K562 (cell line): ENCODE measurements around the gene SLC39A7. TPM values are rescaled to one million over a fixed set of nuclear protein-coding genes. Genes with fewer than 3 reads are reported as not detected.

Experiments
- JUN ChIP-seq, 2 experiments: sonication (generic) in 1 of 2; formaldehyde crosslinking in 1 of 2; IDR thresholded peaks; 2 replicates each; pipeline versions ENCODE4 v1.6.1 to v1.8.0; 2012 to 2022; ENCODE audit warnings: borderline replicate concordance in 2 of 2, mild to moderate bottlenecking in 2 of 2, improper control_type of control experiment in 1 of 2, low read depth in 1 of 2, low read length in 1 of 2, missing genetic modification reagents in 1 of 2
- KDM4B ChIP-seq, 2 experiments: fragments of 450-650 bp in 1 of 2; sonication (generic) in 1 of 2; IDR thresholded peaks; 2 replicates each; pipeline ENCODE4 v1.6.1; 2016 to 2017; ENCODE audit warnings: borderline replicate concordance in 2 of 2, antibody characterized with exemption in 1 of 2, low read depth in 1 of 2, mild to moderate bottlenecking in 1 of 2
- PHB2 ChIP-seq: fragments of 450-650 bp; IDR thresholded peaks from 2 replicates; pipeline ENCODE4 v1.6.1; 2017; ENCODE audit warnings: low read depth
- RHOXF2B ChIP-seq: fragments of 250-450 bp; sonication (Bioruptor Pico); conservative IDR thresholded peaks from 2 replicates; pipeline ENCODE4 v1.5.1; 2021
- SIN3B ChIP-seq: fragments of 450-650 bp; IDR thresholded peaks from 2 replicates; pipeline ENCODE4 v1.6.1; 2017; ENCODE audit warnings: low read depth, mild to moderate bottlenecking, moderate library complexity
- SNIP1 ChIP-seq: fragments of 450-650 bp; IDR thresholded peaks from 2 replicates; pipeline ENCODE4 v1.7.1; 2017; ENCODE audit warnings: low read depth, mild to moderate bottlenecking
- TAL1 ChIP-seq: fragments of 450-650 bp; IDR thresholded peaks from 2 replicates; pipeline ENCODE4 v1.6.1; 2016; ENCODE audit warnings: mild to moderate bottlenecking
- TCFL5 ChIP-seq: fragments of 250-450 bp; sonication (Bioruptor Pico); conservative IDR thresholded peaks from 2 replicates; pipeline ENCODE4 v1.6.1; 2021; ENCODE audit warnings: mild to moderate bottlenecking, moderate library complexity, matching md5 sums
- WHSC1 ChIP-seq: IDR thresholded peaks from one replicate; pipeline ENCODE4 v1.6.1; 2012; ENCODE audit warnings: low read length, control low read depth, inconsistent platforms
- ZNF263 ChIP-seq: sonication (generic); formaldehyde crosslinking; IDR thresholded peaks from 2 replicates; pipeline ENCODE4 v1.8.0; 2022; ENCODE audit warnings: mild to moderate bottlenecking, missing genetic modification reagents, borderline replicate concordance
- ZNF778 ChIP-seq: fragments of 450-650 bp; formaldehyde crosslinking; IDR thresholded peaks from 2 replicates; pipeline ENCODE4 v1.4.0; 2020; ENCODE audit warnings: mild to moderate bottlenecking, moderate library complexity
- ZSCAN32 ChIP-seq: fragments of 450-650 bp; formaldehyde crosslinking; IDR thresholded peaks from 2 replicates; pipeline ENCODE4 v1.4.0; 2020; ENCODE audit warnings: mild to moderate bottlenecking, moderate library complexity
- polyA plus RNA-seq, 8 experiments: library from polyadenylated mRNA; depleted of rRNA in 4 of 8; stranded (reverse) in 5 of 8; unstranded in 3 of 8; fragments of >200 nt; fragmentation: Nextera tagmentation in 2 of 8; fragmentation: Illumina TruSeq in 1 of 8; extraction: Ambion mirVana in 2 of 8; extraction: Trizol in 1 of 8; gene quantifications; 2 replicates each; pipeline versions ENCODE4 v1.2.1 to v1.2.3, GENCODE V29; 2011 to 2014; ENCODE audit warnings: inconsistent platforms in 1 of 8, missing spikeins in 1 of 8
- total RNA-seq, 7 experiments: library from RNA; depleted of rRNA in 6 of 7; stranded (reverse); fragments of >200 nt in 6 of 7; fragmentation: Illumina TruSeq in 2 of 7; extraction: Trizol in 2 of 7; gene quantifications; 2 replicates each; pipeline versions ENCODE4 v1.2.1 to v1.2.3, GENCODE V29; 2011 to 2021; ENCODE audit warnings: low replicate concordance in 1 of 7
- TF ChIP-seq, protein P1 (sequence below): fragments of 450-650 bp; IDR thresholded peaks from 2 replicates; pipeline ENCODE4 v1.6.1; 2014; ENCODE audit warnings: low read depth, mild to moderate bottlenecking, moderate library complexity, borderline replicate concordance
- TF ChIP-seq, protein P2 (sequence below): fragments of 250-450 bp; sonication (Bioruptor Pico); IDR thresholded peaks from 2 replicates; pipeline ENCODE4 v1.5.0; 2021; ENCODE audit warnings: mild to moderate bottlenecking, moderate library complexity

The SLC39A7 gene
- total and polyA plus RNA-seq, 9 of the 15 experiments (the other 6 are each of a cell fraction or from before 2014, with no cell fraction given): 21.7 to 169 (median 121) TPM

DNA sequence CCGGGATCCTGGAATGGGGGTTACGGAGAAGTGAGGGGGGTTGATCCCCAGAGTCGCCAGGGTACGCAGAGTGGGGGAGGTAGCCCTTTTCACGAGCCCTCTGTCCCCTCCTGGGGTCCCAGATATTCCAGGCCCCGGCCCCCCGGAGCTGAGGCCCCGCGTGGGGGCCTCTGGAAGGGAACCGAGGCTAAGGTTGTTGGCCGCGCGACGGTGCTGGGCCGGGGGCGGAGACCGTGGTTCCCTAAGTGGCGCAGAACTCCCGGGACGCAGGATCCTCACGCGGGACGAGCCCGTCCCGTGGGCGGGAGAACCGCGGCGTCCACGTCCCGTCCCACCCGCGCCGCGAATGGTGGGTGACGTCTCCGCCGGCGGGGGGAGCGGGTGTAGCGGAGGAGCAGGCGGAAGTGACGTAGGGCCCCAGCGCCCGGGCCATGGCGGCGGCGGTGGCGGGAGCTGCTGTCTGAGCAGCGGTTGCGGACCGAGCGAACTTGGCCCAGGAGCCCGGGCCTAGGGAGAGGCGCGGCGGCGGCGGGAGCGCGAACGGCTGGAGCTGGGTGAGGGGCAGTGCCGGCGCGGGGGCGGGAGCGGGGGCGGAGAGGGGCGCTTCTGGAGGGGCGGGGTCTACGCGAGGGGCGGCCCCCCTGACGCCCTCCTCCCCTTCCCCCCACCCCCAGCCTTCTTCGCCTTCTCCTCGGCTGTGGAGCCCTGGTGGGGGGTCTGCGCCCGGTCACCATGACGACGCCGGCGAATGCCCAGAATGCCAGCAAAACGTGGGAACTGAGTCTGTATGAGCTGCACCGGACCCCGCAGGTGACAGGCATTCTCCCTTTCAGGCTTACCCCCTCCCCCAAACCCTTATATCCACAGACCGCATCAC, 7.7 kb downstream of the SLC39A7 start, which contains the start of gene RING1 (continued):
- TF ChIP-seq, protein P1, sequence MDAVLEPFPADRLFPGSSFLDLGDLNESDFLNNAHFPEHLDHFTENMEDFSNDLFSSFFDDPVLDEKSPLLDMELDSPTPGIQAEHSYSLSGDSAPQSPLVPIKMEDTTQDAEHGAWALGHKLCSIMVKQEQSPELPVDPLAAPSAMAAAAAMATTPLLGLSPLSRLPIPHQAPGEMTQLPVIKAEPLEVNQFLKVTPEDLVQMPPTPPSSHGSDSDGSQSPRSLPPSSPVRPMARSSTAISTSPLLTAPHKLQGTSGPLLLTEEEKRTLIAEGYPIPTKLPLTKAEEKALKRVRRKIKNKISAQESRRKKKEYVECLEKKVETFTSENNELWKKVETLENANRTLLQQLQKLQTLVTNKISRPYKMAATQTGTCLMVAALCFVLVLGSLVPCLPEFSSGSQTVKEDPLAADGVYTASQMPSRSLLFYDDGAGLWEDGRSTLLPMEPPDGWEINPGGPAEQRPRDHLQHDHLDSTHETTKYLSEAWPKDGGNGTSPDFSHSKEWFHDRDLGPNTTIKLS: peak; percentile 85
- TF ChIP-seq RHOXF2B (CRISPR knock-in tag) (no peak), TAL1 (no peak), ZNF263 (CRISPR knock-in tag) (no peak; the same call in 1 of the 2 replicates), PHB2 (no peak), ZNF778 (CRISPR knock-in tag) (no peak), ZSCAN32 (CRISPR knock-in tag) (no peak; the same call in 1 of the 2 replicates), SIN3B (peak; percentile 86; the same call in 1 of the 2 replicates), SNIP1 (no peak), KDM4B (IDR thresholded peaks at IDR 0.05; ENCODE audit: borderline replicate concordance in 2 of 2, low read depth in 1 of 2) (peak in 1 of 2 experiments; percentile 97; a peak in 2 of 4 replicates), WHSC1 (no peak), JUN (IDR thresholded peaks at IDR 0.05; ENCODE audit: borderline replicate concordance, low read depth, low read length) (0 out of 2 replicates have a peak, but pooled peaks have one; percentile 59), JUN (CRISPR knock-in tag; IDR thresholded peaks at IDR 0.05; ENCODE audit: borderline replicate concordance) (0 out of 2 replicates have a peak, but pooled peaks have one; percentile 16), TCFL5 (CRISPR knock-in tag) (no peak)
- TF ChIP-seq, protein P2, sequence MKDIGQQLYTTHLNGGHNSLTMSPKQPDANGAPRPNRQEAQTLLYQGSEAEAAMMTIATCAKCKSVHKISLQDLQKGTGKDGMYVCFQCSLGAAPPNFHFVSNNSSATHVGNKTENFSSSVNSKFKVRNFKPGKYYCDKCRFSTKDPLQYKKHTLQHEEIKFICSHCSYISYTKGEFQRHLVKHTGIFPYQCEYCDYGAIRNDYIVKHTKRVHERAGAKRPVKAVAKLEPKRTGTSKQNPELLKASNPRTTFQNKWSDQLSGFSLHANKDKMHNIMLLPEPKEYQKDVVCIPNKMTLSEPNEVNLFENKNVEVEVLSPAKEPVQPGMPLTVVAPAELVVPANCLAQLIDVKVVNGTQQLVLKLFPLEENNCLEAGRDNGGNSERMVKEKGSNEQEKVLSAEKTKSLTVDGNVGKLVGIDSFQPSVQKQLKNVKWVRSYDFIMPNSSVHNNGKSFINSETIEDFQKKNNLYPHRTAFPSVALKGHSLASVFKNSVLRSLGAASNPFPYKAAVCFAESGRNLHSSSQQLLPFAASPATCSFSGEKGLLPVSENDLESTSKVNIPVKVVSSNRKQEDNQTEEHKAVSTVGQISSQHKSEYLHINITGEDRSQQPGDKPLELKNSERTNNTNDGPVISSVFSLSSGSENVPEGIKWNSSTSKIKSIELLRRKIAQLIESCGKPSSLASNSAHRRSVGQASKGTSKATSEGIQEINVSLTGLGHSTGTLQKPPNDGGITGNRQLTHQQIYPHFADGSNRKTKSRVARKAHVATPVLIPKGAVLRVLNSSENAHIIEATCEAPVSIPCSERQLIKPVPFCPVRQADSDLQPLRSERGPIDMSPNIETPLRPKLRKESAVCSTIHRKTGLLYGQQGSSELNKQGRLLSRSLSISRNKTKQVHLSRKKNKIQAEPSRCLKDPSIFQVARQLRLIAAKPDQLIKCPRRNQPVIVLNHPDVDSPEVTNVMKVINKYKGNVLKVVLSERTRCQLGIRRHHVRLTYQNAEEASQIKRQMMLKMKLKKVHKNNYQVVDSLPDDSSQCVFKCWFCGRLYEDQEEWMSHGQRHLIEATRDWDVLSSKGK (CRISPR knock-in tag): no peak
